Fibroblast of the aortic adventitia (primary cell): ENCODE measurements around the gene SUSD5. TPM values are rescaled to one million over a fixed set of nuclear protein-coding genes. Genes with fewer than 3 reads are reported as not detected.
"Not testable (repeated sequence)": the region's sequence is repeated elsewhere in the genome, so short reads cannot be mapped to it uniquely, and the experiment has no call there.

Experiments
- DNase-seq: peaks from one replicate; pipeline ENCODE4 v3.0.0-alpha.2; 2010; ENCODE audit warnings: low read depth
- H3K4me3 ChIP-seq: 2 replicates; pipeline ENCODE4 v1.5.1; 2011; ENCODE audit warnings: low read depth, mild to moderate bottlenecking, control low read depth, low read length, moderate library complexity
- total RNA-seq: library from RNA; depleted of rRNA; stranded (reverse); fragments of >200 nt; gene quantifications from 2 replicates; pipeline ENCODE4 v1.2.3, GENCODE V29; 2012; ENCODE audit warnings: low replicate concordance
- TF ChIP-seq, protein P1 (sequence below): IDR thresholded peaks from 2 replicates; pipeline ENCODE4 v1.5.1; 2011; ENCODE audit warnings: mild to moderate bottlenecking, low read length, control low read depth, inconsistent platforms; ENCODE audit not compliant: insufficient read depth

SUSD5 gene
- total RNA-seq, 1 donor, result 2.9 TPM

DNA sequence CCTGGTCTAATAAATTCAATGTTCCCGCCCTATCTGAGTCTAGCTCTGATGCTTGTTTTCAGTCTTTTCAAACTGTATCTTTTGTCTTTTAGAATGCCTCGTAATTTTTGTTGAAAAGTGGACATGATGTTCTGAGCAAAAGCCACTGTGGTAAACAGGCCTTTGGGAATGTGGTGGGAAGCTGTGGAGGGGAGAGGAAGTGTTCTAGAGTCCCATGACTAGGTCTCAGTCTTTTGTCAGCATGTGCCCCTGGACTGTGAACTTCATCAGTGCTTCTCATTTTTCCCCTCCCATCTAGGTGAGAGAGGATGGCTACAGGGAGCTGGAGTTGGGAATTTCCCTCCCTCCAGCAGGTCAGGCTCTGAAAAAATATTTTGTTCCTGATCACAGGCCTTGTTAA is 33.7 kb downstream of the SUSD5 start:
- no peak for DNase-seq
- TF ChIP-seq, protein P1, sequence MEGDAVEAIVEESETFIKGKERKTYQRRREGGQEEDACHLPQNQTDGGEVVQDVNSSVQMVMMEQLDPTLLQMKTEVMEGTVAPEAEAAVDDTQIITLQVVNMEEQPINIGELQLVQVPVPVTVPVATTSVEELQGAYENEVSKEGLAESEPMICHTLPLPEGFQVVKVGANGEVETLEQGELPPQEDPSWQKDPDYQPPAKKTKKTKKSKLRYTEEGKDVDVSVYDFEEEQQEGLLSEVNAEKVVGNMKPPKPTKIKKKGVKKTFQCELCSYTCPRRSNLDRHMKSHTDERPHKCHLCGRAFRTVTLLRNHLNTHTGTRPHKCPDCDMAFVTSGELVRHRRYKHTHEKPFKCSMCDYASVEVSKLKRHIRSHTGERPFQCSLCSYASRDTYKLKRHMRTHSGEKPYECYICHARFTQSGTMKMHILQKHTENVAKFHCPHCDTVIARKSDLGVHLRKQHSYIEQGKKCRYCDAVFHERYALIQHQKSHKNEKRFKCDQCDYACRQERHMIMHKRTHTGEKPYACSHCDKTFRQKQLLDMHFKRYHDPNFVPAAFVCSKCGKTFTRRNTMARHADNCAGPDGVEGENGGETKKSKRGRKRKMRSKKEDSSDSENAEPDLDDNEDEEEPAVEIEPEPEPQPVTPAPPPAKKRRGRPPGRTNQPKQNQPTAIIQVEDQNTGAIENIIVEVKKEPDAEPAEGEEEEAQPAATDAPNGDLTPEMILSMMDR, result no peak
- no peak overlapping the region for H3K4me3 ChIP-seq

DNA sequence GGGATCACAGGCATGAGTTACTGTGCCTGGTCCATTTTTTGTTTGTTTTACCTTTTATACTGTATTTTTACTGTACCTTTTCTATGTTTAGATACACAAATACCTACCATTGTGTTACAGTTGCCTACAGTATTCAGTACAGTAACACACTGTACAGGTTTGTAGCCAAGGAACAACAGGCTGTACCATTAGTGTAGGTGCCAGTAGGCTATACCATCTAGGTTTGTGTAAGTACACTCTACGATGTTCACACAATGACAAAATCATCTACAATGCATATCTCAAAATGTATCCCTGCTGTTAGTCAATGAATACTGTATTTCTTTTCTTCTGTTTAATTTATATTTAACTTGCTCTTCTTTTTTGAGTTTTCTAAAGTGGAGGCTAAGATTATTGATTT is 37.0 kb downstream of the SUSD5 start:
- H3K4me3 ChIP-seq, DNase-seq: not testable (repeated sequence)

- TF ChIP-seq, protein P1, result no peak
- DNase-seq, result no peak
- no peak overlapping the region for H3K4me3 ChIP-seq
Measured at GRCh38 chr3:33181229-33181628, 37.4 kb downstream of the SUSD5 start.

DNA sequence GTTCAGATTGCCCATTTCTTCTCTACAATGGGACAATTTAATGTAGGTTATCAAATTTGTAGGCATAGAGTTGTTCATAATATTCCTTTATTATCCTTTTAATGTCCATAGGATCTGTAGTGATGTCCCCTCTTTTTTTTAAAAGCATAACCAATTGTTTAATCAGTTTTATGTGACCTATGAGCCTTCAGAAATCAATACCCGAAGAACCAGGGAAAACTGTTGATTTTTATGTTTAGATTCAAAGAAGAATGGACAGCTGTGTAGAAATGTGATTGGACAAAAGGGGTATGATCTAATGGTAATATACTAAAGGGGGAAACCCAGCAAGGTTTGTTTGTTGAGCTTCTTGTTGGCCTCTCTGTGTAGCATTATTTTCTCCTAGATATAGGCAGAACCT is 39.5 kb downstream of the SUSD5 start:
- TF ChIP-seq, protein P1, result no peak
- no peak overlapping the region for H3K4me3 ChIP-seq
- no peak for DNase-seq

- TF ChIP-seq, protein P1, result no peak
- DNase-seq, result no peak
- no peak overlapping the region for H3K4me3 ChIP-seq
Measured at GRCh38 chr3:33174711-33175414, 43.7 kb downstream of the SUSD5 start.

DNA sequence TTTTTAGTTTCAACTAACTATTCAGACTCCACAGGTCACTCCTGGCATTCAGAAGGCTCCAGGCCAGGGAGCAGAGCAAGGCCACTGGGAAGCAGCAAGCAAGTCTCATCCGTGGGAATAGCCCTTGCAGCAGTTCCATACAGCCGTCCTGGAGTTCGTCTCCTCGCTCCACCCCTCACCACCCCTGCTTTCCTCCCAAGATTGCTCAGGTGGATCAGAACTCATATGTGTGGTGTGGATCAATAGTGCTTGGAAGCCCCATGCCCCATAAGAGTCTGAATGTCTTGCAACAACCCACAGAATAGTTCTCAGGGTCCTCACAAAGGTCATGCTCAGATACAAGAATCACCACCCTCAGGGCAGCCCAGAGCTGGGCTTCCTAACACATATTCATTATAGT is 44.5 kb downstream of the SUSD5 start:
- H3K4me3 ChIP-seq, result no peak overlapping the region
- TF ChIP-seq, protein P1, result no peak
- DNase-seq, result no peak

- no peak overlapping the region for H3K4me3 ChIP-seq
- TF ChIP-seq, protein P1, result no peak
- no peak for DNase-seq
Measured at GRCh38 chr3:33173672-33174071, 44.9 kb downstream of the SUSD5 start.
